Gastrocnemius medialis (tissue), 4 donors: ENCODE data around the gene ZNRF1. TPM values are rescaled to one million over a fixed set of nuclear protein-coding genes. Genes with fewer than 3 reads are reported as not detected.
A peak's percentile ranks its signal among the peaks of the same experiment; 100 is the strongest.
"Not testable (repeated sequence)": the region's sequence is repeated elsewhere in the genome, so short reads cannot be mapped to it uniquely, and the experiment has no call there.

Experiments used
- ATAC-seq, 2 donors: fragments of 150-250 bp; one replicate each; pipeline ENCODE4 v1.9.1; 2016
- DNase-seq, 2 donors: peaks; one replicate each; pipeline ENCODE4 v3.0.0-alpha.2; 2019
- H3K27ac ChIP-seq, 4 donors: fragments of 200-600 bp; sonication (generic); 1 replicate in 1 of 4; 2 replicates in 3 of 4; pipeline ENCODE4 v1.5.1; 2016 to 2018; ENCODE audit warnings: mild to moderate bottlenecking in 2 of 4, moderate library complexity in 1 of 4
- H3K27me3 ChIP-seq, 3 donors: fragments of 200-600 bp; sonication (generic) in 2 of 3; 1 replicate in 1 of 3; 2 replicates in 2 of 3; pipeline versions ENCODE4 v1.5.1 to v1.6.0; 2016 to 2019; ENCODE audit warnings: mild to moderate bottlenecking in 1 of 3, moderate library complexity in 1 of 3
- H3K36me3 ChIP-seq, 2 donors: fragments of 200-600 bp; sonication (generic) in 1 of 2; one replicate each; pipeline ENCODE4 v1.5.1; 2017 to 2018
- H3K4me1 ChIP-seq, 2 donors: fragments of 200-600 bp; sonication (generic) in 1 of 2; one replicate each; pipeline ENCODE4 v1.5.1; 2016 to 2017; ENCODE audit warnings: mild to moderate bottlenecking in 2 of 2
- H3K4me3 ChIP-seq, 4 donors: fragments of 200-600 bp; sonication (generic) in 3 of 4; 1 replicate in 1 of 4; 2 replicates in 3 of 4; pipeline ENCODE4 v1.5.1; 2016 to 2019; ENCODE audit warnings: mild to moderate bottlenecking in 2 of 4
- H3K9me3 ChIP-seq, 3 donors: fragments of 200-600 bp; sonication (generic) in 2 of 3; 1 replicate in 1 of 3; 2 replicates in 2 of 3; pipeline ENCODE4 v1.5.1; 2016 to 2019
- POLR2A ChIP-seq, 2 donors: fragments of 450-650 bp; IDR thresholded peaks; one replicate each; pipeline ENCODE4 v1.6.1; 2017; ENCODE audit warnings: antibody characterized with exemption in 2 of 2, mild to moderate bottlenecking in 2 of 2, moderate library complexity in 2 of 2
- in situ Hi-C, 4 donors: fragments of 200-750 bp; cut with MboI; loops; one replicate each; pipeline versions ENCODE4 v1.15.0 to v1.8.0; 2017; ENCODE audit warnings: low sequenced_read_pairs in 4 of 4
- intact Hi-C: fragments of 100-400 bp; cut with DNase I; formaldehyde crosslinking; loops from one replicate; pipeline ENCODE4 v1.15.1; 2023; ENCODE audit warnings: low total_unique reads
- total RNA-seq, 4 donors: library from RNA; depleted of rRNA; stranded (reverse); fragments of >200 nt; gene quantifications; one replicate each; pipeline versions ENCODE4 v1.1.0 to v1.2.3, GENCODE V29; 2016
- TF ChIP-seq, protein P1 (sequence below), 5 experiments: fragments of 450-650 bp in 3 of 5; fragments of 200-600 bp in 2 of 5; sonication (generic) in 2 of 5; IDR thresholded peaks in 4 of 5; conservative IDR thresholded peaks in 1 of 5; 1 replicate in 4 of 5; 2 replicates in 1 of 5; pipeline ENCODE4 v1.5.1; 2016 to 2019; ENCODE audit warnings: antibody characterized with exemption in 5 of 5, mild to moderate bottlenecking in 3 of 5, moderate library complexity in 3 of 5

The ZNRF1 gene
- total RNA-seq, 4 donors from 2014 or later, result 21.7 to 37.1 (median 30.2) TPM

DNA sequence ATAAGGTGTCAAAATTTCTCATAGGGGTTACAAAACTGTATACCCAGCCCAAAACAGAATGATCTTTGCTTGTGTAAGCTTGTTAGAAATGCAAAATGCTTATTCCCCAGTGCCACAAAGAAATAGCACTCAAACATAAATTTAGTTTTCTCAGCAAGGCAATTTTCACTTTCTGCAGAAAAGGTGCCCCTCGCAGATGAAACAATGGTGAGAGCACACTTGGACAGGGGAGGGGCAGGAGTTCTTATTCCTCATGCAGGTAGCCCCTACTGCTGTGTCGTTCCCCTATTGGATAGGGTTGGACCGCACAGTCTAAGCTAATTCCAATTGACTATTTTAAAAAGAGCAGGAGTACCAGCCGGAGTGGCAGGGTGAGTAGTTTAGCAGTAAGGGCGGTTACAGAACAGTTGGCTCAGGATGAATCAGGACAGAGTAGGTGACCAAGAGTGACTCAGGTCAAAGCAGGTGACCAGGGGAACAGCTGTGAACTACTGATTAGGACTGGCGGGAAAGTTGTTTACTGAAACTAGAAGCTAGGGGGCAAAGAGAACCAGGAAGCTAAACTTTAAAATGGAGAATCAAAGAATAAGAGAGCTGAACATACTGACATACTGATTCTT is 123.2 kb downstream of the ZNRF1 start:
- ATAC-seq (no peak), DNase-seq (no peak)
- no peak overlapping the region for H3K4me3 ChIP-seq
- in situ Hi-C loops, result no loop called here
- peaks cover 0 to 7% (median 0%) of the 10 kb centered on the region in 3 donors for H3K9me3 ChIP-seq
- H3K27me3 ChIP-seq, result no peaks in the 10 kb centered on the region
- H3K4me1 ChIP-seq, result peaks cover 2 to 3% of the 10 kb centered on the region in 2 donors
- H3K27ac ChIP-seq, result no peak overlapping the region
- TF ChIP-seq, protein P1, sequence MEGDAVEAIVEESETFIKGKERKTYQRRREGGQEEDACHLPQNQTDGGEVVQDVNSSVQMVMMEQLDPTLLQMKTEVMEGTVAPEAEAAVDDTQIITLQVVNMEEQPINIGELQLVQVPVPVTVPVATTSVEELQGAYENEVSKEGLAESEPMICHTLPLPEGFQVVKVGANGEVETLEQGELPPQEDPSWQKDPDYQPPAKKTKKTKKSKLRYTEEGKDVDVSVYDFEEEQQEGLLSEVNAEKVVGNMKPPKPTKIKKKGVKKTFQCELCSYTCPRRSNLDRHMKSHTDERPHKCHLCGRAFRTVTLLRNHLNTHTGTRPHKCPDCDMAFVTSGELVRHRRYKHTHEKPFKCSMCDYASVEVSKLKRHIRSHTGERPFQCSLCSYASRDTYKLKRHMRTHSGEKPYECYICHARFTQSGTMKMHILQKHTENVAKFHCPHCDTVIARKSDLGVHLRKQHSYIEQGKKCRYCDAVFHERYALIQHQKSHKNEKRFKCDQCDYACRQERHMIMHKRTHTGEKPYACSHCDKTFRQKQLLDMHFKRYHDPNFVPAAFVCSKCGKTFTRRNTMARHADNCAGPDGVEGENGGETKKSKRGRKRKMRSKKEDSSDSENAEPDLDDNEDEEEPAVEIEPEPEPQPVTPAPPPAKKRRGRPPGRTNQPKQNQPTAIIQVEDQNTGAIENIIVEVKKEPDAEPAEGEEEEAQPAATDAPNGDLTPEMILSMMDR (IDR thresholded peaks at IDR 0.05 in 4 of 5, conservative IDR thresholded peaks at IDR 0.05 in 1 of 5), result no peak
- TF ChIP-seq POLR2A (IDR thresholded peaks at IDR 0.05), result no peak
- intact Hi-C loops, result no loop called here
- H3K36me3 ChIP-seq, result no peaks in the 10 kb centered on the region

DNA sequence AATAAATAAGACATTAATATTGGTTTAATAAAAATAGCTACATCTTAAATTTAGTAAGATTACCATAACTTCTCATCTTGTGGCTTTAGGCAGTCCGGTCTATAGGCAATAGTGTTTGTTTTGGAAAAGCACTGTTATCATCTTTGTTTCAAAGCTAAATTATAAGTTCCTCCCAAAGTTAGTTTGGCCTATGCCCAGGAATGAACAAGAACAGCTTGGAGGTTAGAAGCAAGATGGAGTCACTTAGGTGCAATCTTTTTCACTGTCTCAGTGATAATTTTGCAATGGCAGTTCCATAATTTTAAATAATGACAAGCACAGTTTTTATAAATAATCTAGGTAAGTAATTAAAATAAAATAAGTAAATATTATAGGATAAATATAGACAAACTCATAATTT is 123.8 kb downstream of the ZNRF1 start:
- DNase-seq, result no peak
- intact Hi-C loops (no loop called here), in situ Hi-C loops (no loop called here)
- Histone ChIP-seq H3K27me3 (no peaks in the 10 kb centered on the region), H3K36me3 (no peaks in the 10 kb centered on the region), H3K4me1 (no peaks in the 10 kb centered on the region), H3K4me3 (no peak overlapping the region), H3K27ac (no peak overlapping the region), H3K9me3 (peaks cover 0 to 7% (median 0%) of the 10 kb centered on the region in 3 donors)
- no peak for ATAC-seq
- TF ChIP-seq, protein P1 (IDR thresholded peaks at IDR 0.05 in 4 of 5, conservative IDR thresholded peaks at IDR 0.05 in 1 of 5), result no peak
- no peak for TF ChIP-seq POLR2A (IDR thresholded peaks at IDR 0.05)

DNA sequence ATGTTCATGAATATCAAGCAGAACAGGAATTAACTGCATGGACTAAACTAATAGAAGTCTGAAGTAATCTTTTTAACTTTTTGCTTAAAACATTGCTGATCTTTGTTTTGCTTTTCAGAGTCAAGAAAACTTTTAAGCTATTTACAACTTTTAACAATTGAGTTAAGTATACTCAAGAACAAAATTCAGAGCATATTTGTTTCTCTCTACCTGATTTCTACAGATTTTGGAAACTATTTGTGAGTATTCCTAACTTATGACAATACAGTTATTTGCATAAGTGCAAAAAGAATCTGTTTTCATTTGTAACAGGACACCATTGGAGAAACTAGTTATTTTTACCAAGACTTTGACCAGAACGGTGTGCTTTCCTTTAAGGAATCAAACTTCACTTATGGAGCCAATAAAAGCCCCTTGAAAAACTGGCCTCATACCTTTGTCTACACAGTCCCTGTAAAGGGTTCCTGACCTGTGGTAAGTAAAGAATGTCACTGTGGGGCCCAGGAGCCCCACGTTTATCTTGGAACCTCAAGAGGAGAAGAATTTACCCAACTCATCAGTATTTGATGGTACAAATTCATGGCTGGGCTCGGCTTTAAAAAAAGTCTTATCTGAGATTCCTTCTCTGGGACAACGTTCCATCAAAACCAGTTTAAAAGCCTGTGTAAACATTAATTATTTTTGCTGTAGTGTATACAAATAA is 129.0 kb downstream of the ZNRF1 start:
- Histone ChIP-seq H3K9me3 (no peaks in the 10 kb centered on the region), H3K36me3 (no peaks in the 10 kb centered on the region), H3K4me1 (no peaks in the 10 kb centered on the region), H3K4me3 (no peak overlapping the region), H3K27ac (no peak overlapping the region), H3K27me3 (no peaks in the 10 kb centered on the region)
- ATAC-seq, result no peak
- in situ Hi-C loops, result no loop called here
- no peak for DNase-seq
- TF ChIP-seq POLR2A (IDR thresholded peaks at IDR 0.05), result no peak
- TF ChIP-seq, protein P1 (IDR thresholded peaks at IDR 0.05 in 4 of 5, conservative IDR thresholded peaks at IDR 0.05 in 1 of 5), result no peak
- intact Hi-C loops, result no loop called here

DNA sequence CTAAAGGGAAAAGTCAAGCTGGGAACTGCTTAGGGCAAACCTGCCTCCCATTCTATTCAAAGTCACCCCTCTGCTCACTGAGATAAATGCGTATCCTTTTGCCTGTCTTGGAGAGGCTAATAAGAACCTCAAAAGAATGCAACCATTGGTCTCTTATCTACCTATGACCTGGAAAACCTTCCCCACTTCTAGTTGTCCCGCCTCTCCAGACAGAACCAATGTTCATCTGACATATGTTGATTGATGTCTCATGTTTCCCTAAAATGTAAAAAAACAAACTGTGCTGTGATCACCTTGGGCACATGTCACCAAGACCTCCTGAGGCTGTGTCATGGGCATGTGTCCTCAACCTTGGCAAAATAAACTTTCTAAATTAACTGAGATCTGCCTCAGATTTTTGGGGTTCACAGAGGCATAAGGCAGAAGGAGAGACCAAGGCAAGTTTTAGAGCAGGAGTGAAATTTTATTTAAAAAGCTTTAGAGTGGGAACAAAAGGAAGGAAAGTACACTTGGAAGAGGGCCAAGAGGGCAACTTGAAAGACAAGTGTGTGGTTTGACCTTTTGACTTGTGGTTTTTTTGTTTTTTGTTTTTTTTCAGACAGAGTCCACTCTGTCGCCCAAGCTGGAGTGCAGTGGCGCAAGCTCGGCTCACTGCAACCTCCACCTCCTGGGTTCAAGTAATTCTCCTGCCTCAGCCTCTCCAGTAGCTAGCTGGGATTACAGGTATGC is 130.8 kb downstream of the ZNRF1 start:
- intact Hi-C loops, in situ Hi-C loops, ATAC-seq, H3K9me3 ChIP-seq, H3K27me3 ChIP-seq, H3K4me1 ChIP-seq, H3K36me3 ChIP-seq, H3K27ac ChIP-seq, H3K4me3 ChIP-seq, DNase-seq: not testable (repeated sequence)

DNA sequence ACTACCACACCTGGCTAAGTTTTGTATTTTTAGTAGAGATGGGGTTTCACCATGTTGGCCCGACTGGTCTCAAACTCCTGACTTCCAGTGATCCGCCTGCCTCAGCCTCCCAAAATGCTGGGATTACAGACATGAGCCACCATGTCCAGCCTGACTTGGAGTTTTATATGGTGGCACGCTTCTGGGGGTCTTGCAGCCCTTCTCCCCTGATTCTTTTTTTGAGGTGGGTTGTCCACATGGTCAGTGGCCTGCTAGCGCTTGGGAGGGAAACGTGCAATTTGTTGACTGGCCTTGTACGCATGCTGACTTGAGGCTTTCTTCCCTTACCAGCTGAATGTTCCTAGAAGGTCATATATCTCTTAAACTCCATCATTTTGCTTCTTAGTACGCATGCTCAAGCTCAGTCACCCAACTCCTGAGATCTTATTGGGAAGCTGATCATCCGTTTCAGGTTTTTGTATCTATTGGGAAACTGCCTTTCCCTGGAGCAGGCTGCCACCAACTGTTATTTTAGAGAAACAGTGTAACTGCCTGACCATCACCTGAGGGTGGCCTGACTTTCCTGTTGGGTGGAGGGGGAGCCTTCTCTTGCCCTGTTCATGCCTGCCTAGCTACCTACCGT is 131.4 kb downstream of the ZNRF1 start:
- intact Hi-C loops (no loop called here), in situ Hi-C loops (no loop called here)
- Histone ChIP-seq H3K9me3 (no peaks in the 10 kb centered on the region), H3K36me3 (no peaks in the 10 kb centered on the region), H3K4me1 (no peaks in the 10 kb centered on the region), H3K27ac (no peak overlapping the region), H3K4me3 (no peak overlapping the region), H3K27me3 (no peaks in the 10 kb centered on the region)
- DNase-seq (no peak), ATAC-seq (no peak)
- TF ChIP-seq, protein P1 (IDR thresholded peaks at IDR 0.05 in 4 of 5, conservative IDR thresholded peaks at IDR 0.05 in 1 of 5), result peak in 1 of 5 experiments; percentile 18
- no peak for TF ChIP-seq POLR2A (IDR thresholded peaks at IDR 0.05)
